KOPT-K1 (cell line): ENCODE data around the gene SS18L1.

Experiments
- H3K27ac ChIP-seq: fragments of 200-600 bp; sonication (generic); 2 replicates; pipeline ENCODE4 v1.5.1; 2016; ENCODE audit warnings: antibody characterized with exemption, mild to moderate bottlenecking, low read depth, low read length; ENCODE audit not compliant: poor library complexity, severe bottlenecking
- H3K36me3 ChIP-seq: fragments of 200-600 bp; sonication (generic); 2 replicates; pipeline ENCODE4 v1.5.1; 2017; ENCODE audit warnings: antibody characterized with exemption, mild to moderate bottlenecking, low read length, moderate library complexity; ENCODE audit not compliant: insufficient read depth
- H3K9me3 ChIP-seq: fragments of 200-600 bp; sonication (generic); 2 replicates; pipeline ENCODE4 v1.5.1; 2017; ENCODE audit warnings: antibody characterized with exemption, low read length, mild to moderate bottlenecking; ENCODE audit not compliant: insufficient read depth, poor library complexity, severe bottlenecking

The SS18L1 gene

GRCh38 chr20:62151835-62152364 lies 8.3 kb downstream of the SS18L1 start:
- H3K36me3 ChIP-seq, result peaks cover 34% of the 10 kb centered on the region; the same call in 1 of the 2 replicates
- no peaks in the 10 kb centered on the region for H3K9me3 ChIP-seq
- no peak overlapping the region for H3K27ac ChIP-seq

- Histone ChIP-seq H3K27ac (no peak overlapping the region), H3K9me3 (no peaks in the 10 kb centered on the region), H3K36me3 (peaks cover 41% of the 10 kb centered on the region; the same call in 1 of the 2 replicates)
Measured at GRCh38 chr20:62155428-62156253, 12.1 kb downstream of the SS18L1 start.

GRCh38 chr20:62156254-62156556 lies 12.6 kb downstream of the SS18L1 start:
- Histone ChIP-seq H3K36me3 (peaks cover 47% of the 10 kb centered on the region; the same call in 1 of the 2 replicates), H3K27ac (no peak overlapping the region), H3K9me3 (no peaks in the 10 kb centered on the region)

- H3K27ac ChIP-seq, result no peak overlapping the region
- H3K9me3 ChIP-seq, result no peaks in the 10 kb centered on the region
- H3K36me3 ChIP-seq, result peaks cover 53% of the 10 kb centered on the region; the same call in 1 of the 2 replicates
Measured at GRCh38 chr20:62156592-62157386, 13.2 kb downstream of the SS18L1 start.

GRCh38 chr20:62157387-62158087 lies 14.0 kb downstream of the SS18L1 start:
- Histone ChIP-seq H3K9me3 (no peaks in the 10 kb centered on the region), H3K27ac (no peak overlapping the region), H3K36me3 (peaks cover 52% of the 10 kb centered on the region; the same call in 1 of the 2 replicates)

GRCh38 chr20:62158088-62158400 lies 14.5 kb downstream of the SS18L1 start:
- no peaks in the 10 kb centered on the region for H3K9me3 ChIP-seq
- no peak overlapping the region for H3K27ac ChIP-seq
- peaks cover 52% of the 10 kb centered on the region; the same call in 1 of the 2 replicates for H3K36me3 ChIP-seq

GRCh38 chr20:62158541-62158940 lies 15.0 kb downstream of the SS18L1 start:
- H3K27ac ChIP-seq, result no peak overlapping the region
- peaks cover 52% of the 10 kb centered on the region; the same call in 1 of the 2 replicates for H3K36me3 ChIP-seq
- no peaks in the 10 kb centered on the region for H3K9me3 ChIP-seq

- Histone ChIP-seq H3K36me3 (peaks cover 52% of the 10 kb centered on the region; the same call in 1 of the 2 replicates), H3K27ac (no peak overlapping the region), H3K9me3 (no peaks in the 10 kb centered on the region)
Measured at GRCh38 chr20:62159052-62159451, 15.5 kb downstream of the SS18L1 start.

GRCh38 chr20:62159839-62160238 lies 16.3 kb downstream of the SS18L1 start:
- peaks cover 53% of the 10 kb centered on the region; the same call in 1 of the 2 replicates for H3K36me3 ChIP-seq
- no peaks in the 10 kb centered on the region for H3K9me3 ChIP-seq
- no peak overlapping the region for H3K27ac ChIP-seq

GRCh38 chr20:62160253-62160652 lies 16.7 kb downstream of the SS18L1 start:
- Histone ChIP-seq H3K36me3 (peaks cover 57% of the 10 kb centered on the region; the same call in 1 of the 2 replicates), H3K9me3 (no peaks in the 10 kb centered on the region), H3K27ac (no peak overlapping the region)

GRCh38 chr20:62160876-62161275 lies 17.3 kb downstream of the SS18L1 start:
- Histone ChIP-seq H3K27ac (no peak overlapping the region), H3K9me3 (no peaks in the 10 kb centered on the region), H3K36me3 (peaks cover 60% of the 10 kb centered on the region; the same call in 1 of the 2 replicates)

GRCh38 chr20:62161347-62161746 lies 17.8 kb downstream of the SS18L1 start:
- peaks cover 63% of the 10 kb centered on the region; the same call in 1 of the 2 replicates for H3K36me3 ChIP-seq
- H3K27ac ChIP-seq, result no peak overlapping the region
- H3K9me3 ChIP-seq, result no peaks in the 10 kb centered on the region

- Histone ChIP-seq H3K36me3 (peaks cover 73% of the 10 kb centered on the region), H3K9me3 (no peaks in the 10 kb centered on the region), H3K27ac (no peak overlapping the region)
Measured at GRCh38 chr20:62162765-62163484, 19.4 kb downstream of the SS18L1 start.

- Histone ChIP-seq H3K27ac (no peak overlapping the region), H3K36me3 (peaks cover 78% of the 10 kb centered on the region), H3K9me3 (no peaks in the 10 kb centered on the region)
Measured at GRCh38 chr20:62163485-62163865, 19.9 kb downstream of the SS18L1 start.
